SK-N-SH (cell line): ENCODE results near the gene MYLK.

Experiments
- SMC3 ChIP-seq: IDR thresholded peaks from 2 replicates; pipeline ENCODE4 v1.6.1; 2012; ENCODE audit warnings: low read depth, low read length, improper control_type of control experiment
- TAF1 ChIP-seq: IDR thresholded peaks from 2 replicates; pipeline ENCODE4 v1.6.1; 2012; ENCODE audit warnings: low read depth, mild to moderate bottlenecking, low read length, moderate library complexity, borderline replicate concordance
- YY1 ChIP-seq: IDR thresholded peaks from 2 replicates; pipeline ENCODE4 v1.4.0; 2012; ENCODE audit warnings: low read depth, mild to moderate bottlenecking
- TF ChIP-seq, protein P1 (sequence below): fragments of 200-600 bp; sonication (generic); IDR thresholded peaks from 2 replicates; pipeline ENCODE4 v1.6.1; 2017; ENCODE audit warnings: antibody characterized with exemption, mild to moderate bottlenecking, moderate library complexity

DNA sequence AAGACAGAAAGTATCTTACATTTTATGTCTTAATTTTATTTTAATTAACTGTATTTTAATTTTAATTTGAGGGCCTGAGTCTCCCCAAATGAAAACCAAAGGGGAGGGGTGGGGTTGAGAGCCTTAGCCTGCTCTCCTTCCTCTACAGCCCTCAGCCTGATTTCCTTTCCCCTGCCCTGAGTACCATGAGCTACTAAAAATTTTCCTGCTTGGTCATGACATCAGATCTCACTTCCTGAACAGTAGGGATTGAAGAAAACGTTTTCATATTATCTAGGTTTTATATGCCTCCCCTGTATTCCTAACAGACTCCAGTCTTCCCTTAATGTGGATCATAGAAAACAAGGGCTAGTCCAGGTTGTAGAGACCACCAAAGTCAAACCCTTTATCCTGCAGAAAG, 133.9 kb downstream of the MYLK start:
- TF ChIP-seq SMC3 (no peak), YY1 (no peak), TAF1 (no peak)
- TF ChIP-seq, protein P1, sequence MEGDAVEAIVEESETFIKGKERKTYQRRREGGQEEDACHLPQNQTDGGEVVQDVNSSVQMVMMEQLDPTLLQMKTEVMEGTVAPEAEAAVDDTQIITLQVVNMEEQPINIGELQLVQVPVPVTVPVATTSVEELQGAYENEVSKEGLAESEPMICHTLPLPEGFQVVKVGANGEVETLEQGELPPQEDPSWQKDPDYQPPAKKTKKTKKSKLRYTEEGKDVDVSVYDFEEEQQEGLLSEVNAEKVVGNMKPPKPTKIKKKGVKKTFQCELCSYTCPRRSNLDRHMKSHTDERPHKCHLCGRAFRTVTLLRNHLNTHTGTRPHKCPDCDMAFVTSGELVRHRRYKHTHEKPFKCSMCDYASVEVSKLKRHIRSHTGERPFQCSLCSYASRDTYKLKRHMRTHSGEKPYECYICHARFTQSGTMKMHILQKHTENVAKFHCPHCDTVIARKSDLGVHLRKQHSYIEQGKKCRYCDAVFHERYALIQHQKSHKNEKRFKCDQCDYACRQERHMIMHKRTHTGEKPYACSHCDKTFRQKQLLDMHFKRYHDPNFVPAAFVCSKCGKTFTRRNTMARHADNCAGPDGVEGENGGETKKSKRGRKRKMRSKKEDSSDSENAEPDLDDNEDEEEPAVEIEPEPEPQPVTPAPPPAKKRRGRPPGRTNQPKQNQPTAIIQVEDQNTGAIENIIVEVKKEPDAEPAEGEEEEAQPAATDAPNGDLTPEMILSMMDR, result no peak
